Neutrophil (primary cell): Measurements from ENCODE around the gene POLE4.

ENCODE experiments used
- H3K27ac ChIP-seq: fragments of 200-600 bp; sonication (generic); 2 replicates; pipeline ENCODE4 v1.5.1; 2016; ENCODE audit warnings: mild to moderate bottlenecking, moderate library complexity
- H3K27me3 ChIP-seq: fragments of 200-600 bp; sonication (generic); 2 replicates; pipeline ENCODE4 v1.6.0; 2016; ENCODE audit warnings: mild to moderate bottlenecking
- H3K36me3 ChIP-seq: fragments of 200-600 bp; sonication (generic); 2 replicates; pipeline ENCODE4 v1.5.1; 2017
- H3K4me1 ChIP-seq, 2 experiments: fragments of 200-600 bp in 1 of 2; sonication (generic) in 1 of 2; 1 replicate in 1 of 2; 2 replicates in 1 of 2; pipeline versions ENCODE4 v1.5.1 to v1.6.1; 2013 to 2016; ENCODE audit warnings: low read depth in 1 of 2, low read length in 1 of 2, mild to moderate bottlenecking in 1 of 2, moderate library complexity in 1 of 2; ENCODE audit not compliant: control insufficient read depth in 1 of 2, insufficient read depth in 1 of 2
- H3K4me3 ChIP-seq, 2 experiments: fragments of 200-600 bp in 1 of 2; sonication (generic) in 1 of 2; 1 replicate in 1 of 2; 2 replicates in 1 of 2; pipeline ENCODE4 v1.5.1; 2013 to 2016; ENCODE audit warnings: low read depth in 1 of 2, low read length in 1 of 2, mild to moderate bottlenecking in 1 of 2, moderate library complexity in 1 of 2
- H3K9me3 ChIP-seq: fragments of 200-600 bp; sonication (generic); 2 replicates; pipeline ENCODE4 v1.5.1; 2016
- CTCF ChIP-seq: fragments of 200-600 bp; sonication (generic); IDR thresholded peaks from 2 replicates; pipeline ENCODE4 v1.5.1; 2016; ENCODE audit warnings: antibody characterized with exemption

The POLE4 gene

GRCh38 chr2:74924463-74925265 is 33.8 kb upstream of the POLE4 start:
- Histone ChIP-seq H3K4me3 (no peak overlapping the region), H3K36me3 (no peaks in the 10 kb centered on the region), H3K4me1 (peaks cover 27 to 30% of the 10 kb centered on the region in 2 experiments), H3K27me3 (no peaks in the 10 kb centered on the region), H3K9me3 (no peaks in the 10 kb centered on the region), H3K27ac (peak overlapping the region; percentile 85)
- no peak for TF ChIP-seq CTCF

GRCh38 chr2:74925361-74925786 is 33.1 kb upstream of the POLE4 start:
- Histone ChIP-seq H3K4me1 (peaks cover 23 to 25% of the 10 kb centered on the region in 2 experiments), H3K27me3 (no peaks in the 10 kb centered on the region), H3K36me3 (no peaks in the 10 kb centered on the region), H3K27ac (no peak overlapping the region), H3K9me3 (no peaks in the 10 kb centered on the region), H3K4me3 (no peak overlapping the region)
- TF ChIP-seq CTCF, result no peak

GRCh38 chr2:74927621-74928020 is 30.8 kb upstream of the POLE4 start:
- Histone ChIP-seq H3K4me3 (no peak overlapping the region), H3K4me1 (peaks cover 14 to 15% of the 10 kb centered on the region in 2 experiments), H3K36me3 (no peaks in the 10 kb centered on the region), H3K27me3 (no peaks in the 10 kb centered on the region), H3K27ac (no peak overlapping the region), H3K9me3 (no peaks in the 10 kb centered on the region)
- TF ChIP-seq CTCF, result no peak

GRCh38 chr2:74930811-74931486 is 27.5 kb upstream of the POLE4 start:
- no peaks in the 10 kb centered on the region for H3K36me3 ChIP-seq

GRCh38 chr2:74931940-74932339 is 26.5 kb upstream of the POLE4 start:
- Histone ChIP-seq H3K4me1 (no peaks in the 10 kb centered on the region), H3K36me3 (no peaks in the 10 kb centered on the region), H3K4me3 (no peak overlapping the region), H3K27me3 (no peaks in the 10 kb centered on the region), H3K27ac (no peak overlapping the region), H3K9me3 (no peaks in the 10 kb centered on the region)
- no peak for TF ChIP-seq CTCF

More at GRCh38 chr2:74930811-74931486, 27.5 kb upstream of the POLE4 start:
- no peaks in the 10 kb centered on the region for H3K27me3 ChIP-seq
- no peak overlapping the region for H3K4me3 ChIP-seq
- TF ChIP-seq CTCF, result no peak
- H3K9me3 ChIP-seq, result no peaks in the 10 kb centered on the region
- H3K4me1 ChIP-seq, result no peaks in the 10 kb centered on the region
- no peak overlapping the region for H3K27ac ChIP-seq
